Rectal smooth muscle tissue (tissue), 1 donor: Measurements from ENCODE around the gene CDK2AP2.
A peak's percentile ranks its signal among the peaks of the same experiment; 100 is the strongest.
"Not testable (repeated sequence)": the region's sequence is repeated elsewhere in the genome, so short reads cannot be mapped to it uniquely, and the experiment has no call there.

ENCODE experiments used
- H3K27ac ChIP-seq: one replicate; pipeline ENCODE4 v1.7.0; 2013; ENCODE audit warnings: low read depth, low read length, inconsistent platforms
- H3K27me3 ChIP-seq: one replicate; pipeline ENCODE4 v1.7.0; 2013; ENCODE audit warnings: low read length; ENCODE audit not compliant: control insufficient read depth, insufficient read depth
- H3K36me3 ChIP-seq: one replicate; pipeline ENCODE4 v1.7.0; 2013; ENCODE audit warnings: low read length; ENCODE audit not compliant: control insufficient read depth, insufficient read depth
- H3K4me1 ChIP-seq: one replicate; pipeline ENCODE4 v1.7.0; 2013; ENCODE audit warnings: low read length; ENCODE audit not compliant: control insufficient read depth, insufficient read depth
- H3K4me3 ChIP-seq: one replicate; pipeline ENCODE4 v1.7.0; 2013; ENCODE audit warnings: low read length
- H3K9ac ChIP-seq: one replicate; pipeline ENCODE4 v1.7.0; 2013; ENCODE audit warnings: low read length

CDK2AP2 gene

GRCh38 chr11:67507864-67508485 is at the start of gene CDK2AP2:
Gene CDK2AP2 (minus strand): TSS chr11:67508162. CDS start chr11:67508082, 80 bp downstream.
- H3K9ac ChIP-seq: peak within 1 kb of the TSS; percentile 79
- H3K4me1 ChIP-seq: peaks cover 9% of the 10 kb centered on the region
- H3K27ac ChIP-seq: peak within 1 kb of the TSS; percentile 99
- no peaks in the 10 kb centered on the region for H3K36me3 ChIP-seq
- peaks cover 5% of the 10 kb centered on the region for H3K27me3 ChIP-seq
- peak within 1 kb of the TSS; percentile 89 for H3K4me3 ChIP-seq

- no peak overlapping the region for H3K4me3 ChIP-seq
- H3K4me1 ChIP-seq: no peaks in the 10 kb centered on the region
- no peaks in the 10 kb centered on the region for H3K27me3 ChIP-seq
- no peaks in the 10 kb centered on the region for H3K36me3 ChIP-seq
- H3K9ac ChIP-seq: no peak overlapping the region
- no peak overlapping the region for H3K27ac ChIP-seq
Measured at GRCh38 chr11:67556244-67556643, 48.3 kb upstream of the CDK2AP2 start.

- H3K4me3 ChIP-seq, H3K36me3 ChIP-seq, H3K27ac ChIP-seq, H3K27me3 ChIP-seq, H3K9ac ChIP-seq, H3K4me1 ChIP-seq: not testable (repeated sequence)
Measured at GRCh38 chr11:67551697-67552096, 43.7 kb upstream of the CDK2AP2 start.

- Histone ChIP-seq H3K9ac (no peak overlapping the region), H3K27me3 (no peaks in the 10 kb centered on the region), H3K27ac (no peak overlapping the region), H3K4me1 (no peaks in the 10 kb centered on the region), H3K36me3 (no peaks in the 10 kb centered on the region), H3K4me3 (no peak overlapping the region)
Measured at GRCh38 chr11:67551127-67551526, 43.2 kb upstream of the CDK2AP2 start.

- no peaks in the 10 kb centered on the region for H3K4me1 ChIP-seq
Measured at GRCh38 chr11:67548555-67549110, 40.7 kb upstream of the CDK2AP2 start.

GRCh38 chr11:67548112-67548511 is 40.1 kb upstream of the CDK2AP2 start:
- H3K27ac ChIP-seq, H3K4me1 ChIP-seq, H3K27me3 ChIP-seq, H3K9ac ChIP-seq, H3K4me3 ChIP-seq, H3K36me3 ChIP-seq: not testable (repeated sequence)

More at GRCh38 chr11:67548555-67549110, 40.7 kb upstream of the CDK2AP2 start:
- no peak overlapping the region for H3K9ac ChIP-seq
- H3K27ac ChIP-seq: no peak overlapping the region
- H3K4me3 ChIP-seq: no peak overlapping the region
- no peaks in the 10 kb centered on the region for H3K36me3 ChIP-seq
- H3K27me3 ChIP-seq: no peaks in the 10 kb centered on the region

- H3K4me3 ChIP-seq: no peak overlapping the region
- H3K36me3 ChIP-seq: no peaks in the 10 kb centered on the region
- H3K4me1 ChIP-seq: no peaks in the 10 kb centered on the region
- no peaks in the 10 kb centered on the region for H3K27me3 ChIP-seq
- no peak overlapping the region for H3K27ac ChIP-seq
- no peak overlapping the region for H3K9ac ChIP-seq
Measured at GRCh38 chr11:67545280-67545679, 37.3 kb upstream of the CDK2AP2 start.

- Histone ChIP-seq H3K27ac (no peak overlapping the region), H3K27me3 (no peaks in the 10 kb centered on the region), H3K4me1 (no peaks in the 10 kb centered on the region), H3K4me3 (no peak overlapping the region), H3K36me3 (no peaks in the 10 kb centered on the region), H3K9ac (no peak overlapping the region)
Measured at GRCh38 chr11:67544616-67545242, 36.8 kb upstream of the CDK2AP2 start.

- H3K27ac ChIP-seq: no peak overlapping the region
- H3K4me1 ChIP-seq: no peaks in the 10 kb centered on the region
- H3K9ac ChIP-seq: no peak overlapping the region
- H3K27me3 ChIP-seq: no peaks in the 10 kb centered on the region
- no peaks in the 10 kb centered on the region for H3K36me3 ChIP-seq
- no peak overlapping the region for H3K4me3 ChIP-seq
Measured at GRCh38 chr11:67543585-67543984, 35.6 kb upstream of the CDK2AP2 start.

GRCh38 chr11:67542971-67543370 is 35.0 kb upstream of the CDK2AP2 start:
- Histone ChIP-seq H3K36me3 (no peaks in the 10 kb centered on the region), H3K4me3 (no peak overlapping the region), H3K9ac (no peak overlapping the region), H3K27ac (no peak overlapping the region), H3K4me1 (no peaks in the 10 kb centered on the region), H3K27me3 (no peaks in the 10 kb centered on the region)

GRCh38 chr11:67542169-67542568 is 34.2 kb upstream of the CDK2AP2 start:
- no peak overlapping the region for H3K27ac ChIP-seq
- H3K4me1 ChIP-seq: no peaks in the 10 kb centered on the region
- H3K27me3 ChIP-seq: no peaks in the 10 kb centered on the region
- no peaks in the 10 kb centered on the region for H3K36me3 ChIP-seq
- H3K4me3 ChIP-seq: no peak overlapping the region
- no peak overlapping the region for H3K9ac ChIP-seq

GRCh38 chr11:67541198-67541597 is 33.2 kb upstream of the CDK2AP2 start:
- Histone ChIP-seq H3K9ac (no peak overlapping the region), H3K4me3 (no peak overlapping the region), H3K27me3 (no peaks in the 10 kb centered on the region), H3K36me3 (no peaks in the 10 kb centered on the region), H3K4me1 (no peaks in the 10 kb centered on the region), H3K27ac (no peak overlapping the region)

GRCh38 chr11:67539550-67539949 is 31.6 kb upstream of the CDK2AP2 start:
- no peaks in the 10 kb centered on the region for H3K4me1 ChIP-seq

More at GRCh38 chr11:67539550-67539949, 31.6 kb upstream of the CDK2AP2 start:
- Histone ChIP-seq H3K36me3 (no peaks in the 10 kb centered on the region), H3K27ac (no peak overlapping the region), H3K9ac (no peak overlapping the region), H3K4me3 (no peak overlapping the region), H3K27me3 (no peaks in the 10 kb centered on the region)
